HG02610 (cell line): Measurements from ENCODE around the gene DSC1.
"Not testable (repeated sequence)": the region's sequence is repeated elsewhere in the genome, so short reads cannot be mapped to it uniquely, and the experiment has no call there.

Experiments
- ATAC-seq: cut with Tn5 transposase; IDR thresholded peaks from one replicate; pipeline ENCODE4 v1.9.1; 2021; ENCODE audit warnings: mild to moderate bottlenecking, moderate library complexity; ENCODE audit not compliant: unreplicated experiment

DSC1 gene

DNA sequence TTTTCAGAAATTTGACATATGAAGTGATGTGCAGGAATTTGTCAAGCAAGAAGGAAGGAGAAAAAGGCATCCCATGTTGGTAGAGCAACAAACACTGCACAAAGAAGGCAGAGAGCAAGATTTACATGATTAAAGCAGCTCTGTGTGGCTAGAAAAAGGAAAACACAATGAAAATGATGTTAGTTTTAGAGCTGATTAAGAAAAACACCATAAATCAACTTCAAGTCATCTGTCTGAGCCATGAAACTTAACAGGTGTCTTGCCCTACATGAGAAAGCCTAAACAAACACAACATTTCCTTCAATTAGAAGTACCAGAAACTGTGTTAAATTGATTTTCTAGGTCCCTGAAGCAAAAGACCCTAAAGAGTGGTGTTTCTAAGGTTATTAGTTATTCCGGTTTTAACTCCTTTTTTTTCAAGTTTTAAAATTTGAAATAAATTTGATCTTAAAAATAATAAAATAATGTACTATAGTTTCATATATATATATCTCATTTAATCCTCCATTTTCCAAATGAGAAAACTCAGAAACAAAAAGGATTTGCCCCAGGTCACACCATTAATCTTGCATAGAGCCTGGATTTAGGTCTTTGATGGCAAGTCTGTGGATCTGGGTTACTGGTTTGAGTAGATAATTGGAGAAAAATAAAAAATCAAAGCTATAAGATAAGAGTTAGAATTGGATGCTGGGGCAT lies 8.6 kb upstream of the DSC1 start:
- no peak for ATAC-seq

DNA sequence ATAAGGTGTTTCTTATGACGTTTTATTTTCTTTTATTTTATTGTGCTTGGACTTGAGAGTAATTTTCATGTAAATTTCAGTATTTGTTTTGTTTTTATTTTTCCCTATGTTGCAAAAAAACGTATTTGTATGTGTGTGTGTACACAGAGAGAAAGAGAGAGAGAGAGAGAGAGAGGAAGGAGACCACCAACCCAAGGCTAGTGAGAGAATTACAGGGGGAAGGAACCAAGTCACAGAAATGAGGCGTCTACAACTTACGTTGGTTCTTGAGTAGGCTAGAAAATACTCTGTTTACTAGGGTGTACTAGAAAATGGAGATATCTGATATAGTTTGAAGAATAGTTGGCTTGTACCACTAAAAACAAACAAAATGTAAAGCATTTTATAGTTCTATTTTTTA lies 7.7 kb upstream of the DSC1 start:
- no peak for ATAC-seq

DNA sequence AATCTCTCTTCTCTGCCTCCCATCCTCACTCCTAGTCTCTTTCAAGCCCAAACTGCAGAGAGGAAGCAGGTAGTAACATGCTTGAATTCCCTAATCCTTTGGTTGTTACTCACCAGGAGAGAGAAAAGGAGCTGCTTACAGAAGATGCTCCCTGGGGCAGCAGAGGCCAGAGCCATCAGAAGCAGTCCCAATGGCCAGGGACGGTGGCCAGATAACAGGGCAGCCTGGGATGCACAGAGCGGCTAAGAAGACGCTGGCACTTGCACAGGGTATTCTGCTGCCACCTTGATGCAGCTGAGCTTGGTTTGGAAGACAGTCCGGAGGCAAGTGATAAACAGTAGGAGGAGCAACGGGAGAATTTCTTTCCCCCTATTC lies 250 bp downstream of the DSC1 start:
- no peak for ATAC-seq

DNA sequence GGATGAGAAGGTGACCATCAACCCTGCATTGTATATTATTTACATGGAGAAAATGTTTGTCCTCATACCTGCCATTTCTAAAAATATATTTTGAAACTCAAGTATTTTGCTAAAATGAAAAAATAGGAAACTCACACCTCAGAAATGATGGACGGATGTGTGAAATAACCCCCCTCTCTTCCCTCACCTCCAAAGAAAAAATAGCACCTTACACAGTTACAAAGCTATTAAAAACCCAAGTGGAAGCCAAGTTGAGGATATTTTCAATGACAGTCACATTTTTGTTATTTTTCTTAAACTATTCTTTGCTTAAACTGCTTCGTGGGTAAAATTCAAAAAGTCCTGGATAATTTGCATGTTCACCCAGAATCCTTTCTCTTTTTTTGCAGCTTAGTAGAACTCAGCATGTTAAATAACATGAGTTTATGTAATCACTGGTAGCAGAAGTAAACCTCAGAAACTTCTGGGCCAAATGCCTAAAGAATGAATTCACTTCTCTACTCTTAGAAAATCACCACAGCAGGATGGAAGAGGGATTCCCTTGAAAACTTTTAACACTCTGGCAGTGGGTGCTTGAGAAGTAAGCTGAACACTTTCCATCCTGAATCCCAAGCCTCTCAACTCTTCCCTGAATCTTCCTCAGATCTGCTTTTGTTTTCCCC lies 768 bp downstream of the DSC1 start:
- ATAC-seq = no peak

DNA sequence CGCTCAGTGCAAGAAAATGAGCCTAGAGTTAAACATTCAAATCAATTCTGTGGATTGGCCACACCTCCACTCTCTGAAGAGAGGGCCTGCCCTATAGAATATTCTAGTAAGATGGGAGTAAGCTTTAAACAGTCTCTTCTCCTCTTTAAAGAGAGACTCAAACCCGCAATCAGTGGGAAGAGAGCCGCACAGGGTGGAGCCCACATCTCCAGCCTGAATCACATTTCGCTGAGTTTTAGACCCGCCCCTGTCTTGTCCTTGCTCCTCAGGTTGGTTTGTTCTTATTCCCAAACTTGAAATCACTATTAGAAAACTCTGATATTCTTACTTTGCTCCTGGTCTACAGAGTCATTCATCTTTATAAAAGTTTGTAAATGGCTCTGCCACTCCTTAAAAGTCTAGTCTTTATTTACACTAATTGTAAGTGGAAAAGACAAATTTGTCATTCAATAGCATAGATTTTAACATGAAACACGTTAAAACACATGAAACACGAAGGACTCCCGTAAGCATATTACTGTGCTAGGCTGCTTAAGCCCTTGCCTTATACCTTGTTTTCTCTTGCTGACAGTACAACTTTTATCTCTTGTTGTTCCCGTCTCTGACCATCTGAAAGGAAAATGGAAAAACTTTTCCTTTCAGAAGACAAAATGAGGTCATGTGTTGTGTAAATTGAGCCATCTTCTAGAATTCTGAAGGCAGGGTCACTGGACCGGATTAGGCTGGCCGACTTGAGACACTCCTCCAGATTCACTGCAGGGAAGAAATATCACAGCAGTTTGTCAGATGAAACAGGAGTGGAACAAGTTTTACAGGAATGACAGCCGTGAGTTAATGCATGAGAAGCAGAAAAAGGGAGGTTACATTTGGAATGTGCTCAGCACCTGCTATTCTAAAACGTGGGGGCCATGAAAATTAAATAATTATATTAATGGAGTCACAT lies 5.6 kb downstream of the DSC1 start:
- no peak for ATAC-seq

DNA sequence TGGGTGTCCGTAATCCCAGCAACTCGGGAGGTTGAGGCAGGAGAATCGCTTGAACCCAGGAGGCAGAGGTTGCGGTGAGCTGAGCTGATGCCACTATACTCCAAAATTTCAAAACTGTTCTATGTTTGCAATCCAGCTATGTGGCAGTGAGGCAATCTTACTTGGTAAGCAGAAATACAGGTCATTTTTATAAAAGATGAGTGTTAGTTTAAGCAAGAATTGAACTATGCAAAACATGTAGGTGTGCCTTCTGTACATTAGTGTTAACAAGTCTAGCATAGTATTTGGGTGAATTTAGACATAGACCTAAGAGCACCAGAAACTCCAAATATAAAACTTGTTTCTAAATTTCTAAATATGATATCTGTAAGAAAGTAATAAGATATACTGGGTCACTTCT lies 7.2 kb downstream of the DSC1 start:
- ATAC-seq = no peak

DNA sequence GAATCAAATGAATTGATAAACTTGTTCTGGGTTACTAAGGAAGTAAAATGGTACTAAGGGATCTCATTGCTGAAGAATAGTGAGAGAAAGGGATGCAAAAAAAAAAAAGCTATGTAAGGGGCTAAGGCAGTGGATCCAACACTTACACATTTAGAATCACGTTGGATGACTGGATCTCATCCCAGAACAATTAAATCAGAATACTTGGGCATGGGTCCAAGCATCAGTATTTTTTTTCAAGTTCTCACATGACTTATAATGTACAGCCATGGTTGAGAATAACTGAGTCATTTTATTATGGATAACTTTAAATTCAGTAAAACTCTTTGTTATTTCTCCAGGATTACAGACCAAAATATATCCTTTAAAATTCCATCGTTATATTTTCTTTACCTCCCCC lies 8.5 kb downstream of the DSC1 start:
- ATAC-seq = no peak

DNA sequence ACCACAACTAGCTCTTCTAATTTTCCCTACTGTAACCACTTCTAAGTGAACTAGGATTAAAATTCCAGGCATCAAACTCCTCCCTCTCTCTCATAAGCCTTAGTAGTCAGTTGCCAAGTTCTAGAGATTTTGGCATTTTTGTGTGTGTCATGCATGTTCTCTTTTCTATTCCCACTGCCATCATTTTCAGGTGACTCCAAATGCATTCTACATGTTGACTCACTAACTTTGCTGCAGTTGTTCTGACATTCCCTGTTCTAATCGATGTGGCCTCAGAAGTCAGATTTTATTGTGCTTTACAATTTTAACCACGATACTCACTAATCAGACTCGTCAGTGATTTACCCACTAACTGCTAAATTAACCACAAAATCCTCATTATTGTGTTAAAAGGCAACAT lies 13.3 kb downstream of the DSC1 start:
- no peak for ATAC-seq

DNA sequence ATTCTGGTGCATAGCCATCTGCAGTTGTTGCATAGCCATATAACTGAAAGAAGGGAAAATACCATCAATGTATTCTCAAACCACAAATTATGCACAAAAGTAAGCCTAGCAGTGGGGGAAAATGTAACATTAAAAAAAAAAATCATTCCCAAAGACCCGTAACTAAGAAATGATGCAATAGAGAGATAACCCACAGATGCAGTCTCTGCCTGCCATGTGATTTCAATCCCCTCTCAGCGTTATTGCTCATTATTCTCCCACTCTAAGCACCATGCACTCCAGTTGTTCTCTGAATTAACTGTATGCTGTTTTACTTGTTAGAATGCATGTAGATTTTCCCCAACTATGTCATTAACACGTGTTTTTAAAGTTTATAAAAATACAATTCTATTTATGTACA lies 14.1 kb downstream of the DSC1 start:
- ATAC-seq = no peak

DNA sequence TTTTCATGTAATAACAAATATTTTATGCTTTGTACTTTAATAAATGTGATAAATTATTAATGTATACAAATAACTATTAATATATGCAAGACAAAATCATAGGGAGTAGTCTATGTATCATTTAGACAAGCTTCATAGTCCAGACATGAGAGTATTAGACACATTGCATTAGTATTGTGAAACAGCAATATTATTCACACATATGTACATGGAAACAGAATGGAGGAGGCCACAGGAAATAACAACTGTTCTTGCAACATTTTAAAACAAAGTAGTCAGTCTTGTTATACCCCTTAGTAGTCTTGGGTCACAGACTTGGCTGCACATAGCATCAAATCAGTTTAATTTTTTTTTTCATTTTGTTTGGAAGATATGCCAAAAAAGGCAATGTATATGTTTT lies 15.8 kb downstream of the DSC1 start:
- no peak for ATAC-seq

DNA sequence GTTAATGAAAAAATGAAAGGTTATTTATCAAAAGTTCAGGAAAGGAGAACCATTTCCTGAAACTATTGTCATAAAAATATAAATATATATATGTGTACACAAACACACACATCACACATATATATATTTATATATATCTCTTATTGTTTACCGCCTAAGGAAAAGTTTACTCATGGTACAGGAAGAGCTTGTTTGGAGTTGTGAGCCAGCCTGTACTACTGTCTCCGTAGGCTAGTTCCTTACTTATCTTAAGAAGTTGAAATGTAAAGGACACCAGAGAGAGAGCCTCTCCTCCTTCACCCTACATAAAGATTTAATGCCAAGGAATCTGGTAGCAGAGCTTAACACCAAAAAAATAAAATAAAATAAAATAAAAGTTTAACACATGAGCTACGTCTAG lies 19.6 kb downstream of the DSC1 start:
- ATAC-seq = no peak

DNA sequence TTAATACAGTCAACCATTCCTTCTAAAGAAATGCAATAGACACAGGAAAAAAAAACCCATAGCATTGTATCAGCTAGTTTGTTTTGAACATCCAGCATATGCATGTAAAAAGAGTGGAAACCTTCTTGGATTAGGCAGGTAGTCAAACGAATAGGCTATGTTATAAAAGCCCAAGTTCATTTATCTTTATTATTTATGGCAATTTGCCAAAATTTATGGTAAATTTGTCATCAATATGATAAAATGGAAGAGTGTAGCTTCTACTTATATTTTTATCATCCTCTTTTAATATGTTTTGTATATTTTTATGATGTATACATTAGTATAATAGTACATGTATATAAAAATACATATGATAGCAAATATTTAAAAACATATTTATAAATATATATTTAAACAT lies 23.9 kb downstream of the DSC1 start:
- no peak for ATAC-seq

DNA sequence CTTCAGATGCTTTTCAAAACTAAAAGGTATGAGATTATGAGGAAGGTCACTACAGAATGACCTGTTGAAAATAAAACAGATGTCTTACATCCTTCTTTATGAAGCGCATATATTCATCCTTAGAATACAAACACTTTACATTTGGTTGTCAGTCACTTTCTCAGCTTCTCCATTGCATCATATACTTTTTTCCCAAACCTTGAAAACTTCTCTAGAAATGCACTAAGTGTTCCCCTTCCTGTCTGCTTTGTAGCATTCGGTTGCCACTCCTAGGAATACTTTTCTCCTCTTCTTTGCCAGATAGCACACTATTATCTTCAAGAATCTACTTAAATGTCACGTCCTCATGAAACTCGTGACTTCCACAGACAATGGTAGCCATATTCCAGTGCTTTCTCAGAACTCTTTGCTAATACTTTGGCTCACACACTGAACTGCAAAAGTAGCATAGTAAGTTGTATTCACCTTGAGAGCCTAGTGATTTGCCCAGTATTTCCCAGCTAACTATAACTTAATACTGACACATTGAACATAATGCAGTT lies 27.6 kb downstream of the DSC1 start:
- ATAC-seq = no peak

DNA sequence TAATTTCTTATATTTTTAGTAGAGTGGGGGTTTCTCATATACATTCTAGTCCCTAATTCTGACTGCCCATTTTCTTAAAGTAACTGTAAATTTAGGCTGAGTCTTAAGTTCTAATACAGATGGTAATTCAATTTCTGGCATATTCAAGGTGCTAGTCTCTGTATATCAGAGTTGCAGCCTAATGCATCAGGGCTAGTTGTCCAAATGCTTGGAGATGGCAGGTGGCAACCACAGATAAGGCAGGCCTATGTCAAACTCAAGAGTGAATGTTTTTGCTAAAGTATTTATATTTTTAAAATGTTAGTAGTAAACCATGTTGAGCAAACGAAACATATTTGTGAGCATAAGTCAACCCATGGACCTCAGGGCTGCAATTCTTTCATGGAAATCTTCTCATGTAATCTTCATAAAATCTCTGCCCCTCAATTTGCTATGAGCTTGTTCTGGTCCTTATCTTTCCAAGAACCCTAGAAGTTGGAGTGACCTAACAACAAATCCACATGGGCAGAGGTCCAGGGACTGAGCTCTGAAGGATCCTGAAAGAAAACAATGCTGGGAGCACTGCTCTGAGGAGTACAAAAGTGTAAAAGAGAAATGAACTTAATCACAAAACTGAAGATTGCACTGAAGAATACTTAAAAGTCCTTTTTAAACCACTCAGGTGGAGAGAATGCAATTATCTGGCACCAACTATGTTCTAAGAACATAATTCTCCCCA lies 33.1 kb downstream of the DSC1 start:
- no peak for ATAC-seq

DNA sequence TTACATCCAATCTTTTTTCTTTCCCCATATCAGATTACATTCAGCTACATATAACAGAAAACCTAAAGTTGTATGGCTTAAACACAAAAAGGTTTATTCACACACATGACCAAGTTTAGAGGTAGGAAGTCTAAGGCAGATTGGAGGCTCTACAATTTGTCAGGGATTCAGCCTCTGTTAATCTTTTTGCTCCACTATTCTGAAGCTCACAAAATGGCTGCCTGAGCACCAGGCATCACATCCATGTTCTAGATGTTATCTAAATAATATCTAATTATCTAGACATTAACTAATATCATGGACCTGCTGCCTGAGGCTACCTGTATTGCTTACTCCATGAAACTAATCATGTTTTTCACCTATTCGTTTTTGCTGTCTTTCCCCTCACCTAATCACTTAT lies 36.8 kb downstream of the DSC1 start:
- ATAC-seq = no peak

DNA sequence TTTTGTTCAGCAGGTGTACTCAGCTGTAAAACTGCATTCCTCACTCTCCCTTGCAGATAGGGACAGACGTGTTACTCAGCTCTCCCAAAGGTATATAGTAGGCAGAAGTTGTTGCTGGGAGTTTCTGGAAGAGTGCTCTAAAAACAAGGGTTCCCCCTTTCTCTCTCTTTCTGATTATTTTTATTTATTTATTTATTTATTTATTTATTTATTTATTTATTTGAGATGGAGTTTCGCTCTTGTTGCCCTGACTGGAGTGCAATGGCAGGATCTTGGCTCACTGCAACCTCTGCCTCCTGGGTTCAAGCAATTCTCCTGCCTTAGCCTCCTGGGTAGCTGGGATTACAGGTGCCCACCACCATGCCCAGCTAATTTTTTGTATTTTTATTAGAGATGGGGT lies 39.5 kb downstream of the DSC1 start:
- not testable (repeated sequence) for ATAC-seq

DNA sequence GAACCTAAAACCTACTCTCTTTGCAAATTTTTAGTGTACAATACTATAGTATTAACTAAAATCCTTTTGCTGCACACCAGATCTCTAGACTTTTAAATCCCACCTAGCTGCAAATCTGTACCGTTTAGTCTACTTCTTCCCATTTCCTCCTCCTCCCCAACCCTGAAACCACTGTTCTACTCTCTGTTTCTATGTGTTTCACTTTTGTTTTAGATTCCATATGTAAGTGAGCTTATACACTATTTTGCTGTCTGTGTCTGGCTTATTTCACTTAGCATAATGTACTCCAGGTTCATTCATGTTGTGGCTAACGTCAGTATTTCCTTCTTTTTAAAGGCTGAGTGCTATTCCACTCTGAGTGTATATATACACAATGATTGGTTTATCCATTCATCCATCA lies 42.1 kb downstream of the DSC1 start:
- peak; percentile 75 for ATAC-seq

DNA sequence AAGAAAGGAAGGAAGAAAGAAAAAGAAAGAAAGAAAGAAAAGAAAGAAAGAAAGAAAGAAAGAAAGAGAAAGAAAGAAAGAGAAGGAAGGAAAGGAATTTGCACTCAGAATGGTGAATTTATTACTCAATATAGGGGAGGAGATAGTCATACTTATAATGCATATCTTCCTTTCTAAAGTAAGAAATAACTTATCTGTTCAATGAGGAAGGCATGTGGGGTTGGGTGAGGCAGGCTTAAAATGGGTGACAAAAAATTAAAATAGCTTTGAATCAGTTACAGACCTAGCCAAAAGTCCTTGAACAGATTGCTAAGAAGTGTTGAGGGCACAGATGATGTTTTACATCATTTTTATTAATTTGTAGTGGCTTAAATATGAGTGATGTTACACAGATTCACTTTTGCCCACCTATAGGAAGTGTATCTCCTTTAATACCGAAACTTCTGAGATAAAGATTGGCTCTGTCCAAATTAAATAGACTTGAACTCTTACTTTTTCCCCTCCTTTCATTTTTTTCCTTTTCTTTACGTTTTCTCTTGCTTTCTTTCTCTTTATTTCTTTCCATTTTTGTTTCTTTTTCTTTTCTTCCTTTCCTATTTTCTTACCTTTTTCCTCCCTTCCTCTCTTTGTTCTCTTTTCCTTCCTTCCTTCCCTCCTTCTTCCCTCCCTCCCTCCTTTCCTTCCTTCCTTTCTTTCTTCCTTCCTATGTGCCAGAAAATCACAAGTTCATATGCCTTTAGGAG lies 45.6 kb downstream of the DSC1 start:
- ATAC-seq = no peak

DNA sequence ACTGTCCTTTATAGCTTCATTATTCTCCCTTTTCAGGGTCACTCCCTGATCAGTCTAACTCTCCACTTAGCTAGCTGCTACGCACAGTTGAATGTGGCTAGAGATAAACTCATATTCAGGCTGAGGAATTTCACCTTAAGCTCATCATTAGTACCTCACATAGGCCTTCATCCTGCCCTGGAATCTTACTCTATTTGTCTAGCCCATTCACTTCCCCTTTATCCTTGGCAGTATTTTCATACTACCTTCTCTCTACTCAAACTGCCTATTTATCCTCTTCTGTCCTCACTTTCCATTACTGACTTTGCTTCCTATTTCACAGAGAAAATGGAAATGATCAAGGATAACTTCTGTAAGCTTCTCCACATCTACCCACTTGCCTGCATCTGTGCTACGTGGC lies 49.9 kb downstream of the DSC1 start:
- ATAC-seq = no peak

DNA sequence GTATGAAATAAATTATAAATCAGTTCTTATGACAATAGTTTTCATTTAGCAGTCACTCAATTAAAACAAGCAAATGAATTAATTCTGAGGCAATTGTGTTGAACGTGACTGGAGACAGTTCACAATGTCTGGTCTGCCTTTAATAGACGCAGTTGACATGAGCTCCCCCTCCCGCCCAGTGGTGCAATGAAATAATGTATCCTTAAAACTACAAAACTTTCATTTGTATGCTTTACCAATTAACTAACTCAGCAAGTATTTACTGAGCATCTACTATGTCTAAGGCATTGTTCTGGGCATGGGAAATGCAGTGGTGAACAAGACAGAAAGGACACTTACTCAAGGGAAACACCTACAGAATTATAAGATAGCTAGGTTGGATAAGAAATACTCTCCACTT lies 56.9 kb downstream of the DSC1 start:
- no peak for ATAC-seq
